H1 (cell line): ENCODE data around the gene MMADHC. TPM values are rescaled to one million over a fixed set of nuclear protein-coding genes. Genes with fewer than 3 reads are reported as not detected.

Experiments used
- CTCF ChIA-PET: fragments of 300-600 bp; sonication (Branson Sonifier 250); formaldehyde crosslinking; loops from one replicate; lab custom pipeline; 2021; ENCODE audit not compliant: partially characterized antibody; lab: Charles Lee
- POLR2A ChIA-PET: fragments of 300-600 bp; sonication (Branson Sonifier 250); formaldehyde crosslinking; loops from one replicate; lab custom pipeline; 2021; ENCODE audit warnings: inconsistent platforms; ENCODE audit not compliant: partially characterized antibody; lab: Charles Lee
- DNase-seq, 2 experiments: peaks; one replicate each; pipeline versions ENCODE4 v3.0.0 to v3.0.0-alpha.2; 2010 to 2022; ENCODE audit warnings: low spot score in 2 of 2, low read depth in 1 of 2, mixed read lengths in 1 of 2
- FAIRE-seq: peaks from 2 replicates; lab custom pipeline; 2011; peaks lifted over from hg19 to GRCh38; lab: Jason Lieb, UNC
- H2AFZ ChIP-seq: 2 replicates; pipeline ENCODE4 v1.8.1; 2012; ENCODE audit warnings: low read length, inconsistent platforms
- H2AK5ac ChIP-seq: 2 replicates; pipeline ENCODE4 v1.6.1; 2013; ENCODE audit warnings: low read depth, low read length
- H2BK120ac ChIP-seq: replicated peaks from 2 replicates; pipeline ENCODE3; 2013; ENCODE audit warnings: low read depth, low read length, inconsistent platforms
- H2BK12ac ChIP-seq: 2 replicates; pipeline ENCODE4 v1.6.1; 2013; ENCODE audit warnings: low read depth, low read length
- H2BK15ac ChIP-seq: 2 replicates; pipeline ENCODE4 v1.6.1; 2013; ENCODE audit warnings: low read length
- H2BK20ac ChIP-seq: 2 replicates; pipeline ENCODE4 v1.6.1; 2013; ENCODE audit warnings: low read length
- H2BK5ac ChIP-seq: 2 replicates; pipeline ENCODE4 v1.6.1; 2013; ENCODE audit warnings: low read depth, low read length
- H3K14ac ChIP-seq: 2 replicates; pipeline ENCODE4 v1.6.1; 2013; ENCODE audit warnings: inconsistent platforms; ENCODE audit not compliant: insufficient read length
- H3K18ac ChIP-seq: 2 replicates; pipeline ENCODE4 v1.6.1; 2013; ENCODE audit warnings: low read length; ENCODE audit errors: extremely low read depth
- H3K23ac ChIP-seq: 2 replicates; pipeline ENCODE4 v1.6.1; 2013; ENCODE audit warnings: inconsistent platforms; ENCODE audit not compliant: insufficient read length
- H3K23me2 ChIP-seq: 2 replicates; pipeline ENCODE4 v1.6.1; 2013; ENCODE audit warnings: low read depth, low read length
- H3K27ac ChIP-seq: 2 replicates; pipeline ENCODE4 v1.6.1; 2011; ENCODE audit warnings: low read depth, low read length, inconsistent platforms
- H3K27me3 ChIP-seq, 4 experiments: replicated peaks in 1 of 4; 1 replicate in 1 of 4; 2 replicates in 3 of 4; pipeline versions ENCODE4 v1.6.1 to v1.8.1; 2011 to 2013; ENCODE audit warnings: low read length in 3 of 4, mild to moderate bottlenecking in 3 of 4, inconsistent platforms in 2 of 4, mixed read lengths in 2 of 4, moderate library complexity in 1 of 4; ENCODE audit not compliant: control insufficient read depth in 3 of 4, insufficient read depth in 3 of 4; ENCODE audit errors: extremely low read depth in 1 of 4
- H3K36me3 ChIP-seq, 4 experiments: 2 replicates each; pipeline versions ENCODE4 v1.6.1 to v1.8.1; 2011 to 2013; ENCODE audit warnings: mild to moderate bottlenecking in 4 of 4, low read length in 3 of 4, moderate library complexity in 2 of 4, control low read depth in 1 of 4, inconsistent platforms in 1 of 4; ENCODE audit not compliant: insufficient read depth in 4 of 4, control insufficient read depth in 2 of 4
- H3K4ac ChIP-seq: replicated peaks from 2 replicates; pipeline ENCODE3; 2013; ENCODE audit warnings: low read length, low read depth, mixed read lengths, inconsistent platforms; ENCODE audit not compliant: insufficient read length
- H3K4me1 ChIP-seq, 4 experiments: replicated peaks in 1 of 4; 1 replicate in 1 of 4; 2 replicates in 3 of 4; pipeline versions ENCODE4 v1.6.1 to v1.8.1; 2011 to 2013; ENCODE audit warnings: low read length in 3 of 4, inconsistent platforms in 2 of 4, mixed read lengths in 1 of 4; ENCODE audit not compliant: insufficient read depth in 4 of 4, control insufficient read depth in 3 of 4
- H3K4me2 ChIP-seq, 2 experiments: 2 replicates each; pipeline versions ENCODE4 v1.6.1 to v1.8.1; 2011 to 2013; ENCODE audit warnings: low read depth in 2 of 2, low read length in 2 of 2, control low read depth in 1 of 2, inconsistent platforms in 1 of 2, mild to moderate bottlenecking in 1 of 2; ENCODE audit not compliant: insufficient read depth in 1 of 2
- H3K4me3 ChIP-seq, 4 experiments: fragments of 200-600, 300-600 bp in 1 of 4; sonication (generic), shearing (Covaris generic), sonication (Bioruptor Twin) in 1 of 4; 2 replicates each; pipeline versions ENCODE4 v1.5.1 to v1.8.1; 2011 to 2016; ENCODE audit warnings: low read length in 4 of 4, low read depth in 3 of 4, control low read depth in 2 of 4, inconsistent platforms in 2 of 4, mild to moderate bottlenecking in 2 of 4, mixed read lengths in 1 of 4, moderate library complexity in 1 of 4; ENCODE audit not compliant: insufficient read depth in 2 of 4; ENCODE audit errors: extremely low read depth in 1 of 4
- H3K56ac ChIP-seq: replicated peaks from 2 replicates; pipeline ENCODE3; 2013; ENCODE audit warnings: low read depth, mild to moderate bottlenecking, mixed read lengths, low read length, inconsistent platforms; ENCODE audit not compliant: insufficient read length
- H3K79me1 ChIP-seq: 2 replicates; pipeline ENCODE4 v1.6.1; 2013; ENCODE audit warnings: low read depth, low read length, control low read depth
- H3K79me2 ChIP-seq, 2 experiments: 2 replicates each; pipeline versions ENCODE4 v1.6.1 to v1.8.1; 2012 to 2013; ENCODE audit warnings: low read length in 2 of 2, mild to moderate bottlenecking in 2 of 2, inconsistent platforms in 1 of 2; ENCODE audit not compliant: insufficient read depth in 2 of 2, control insufficient read depth in 1 of 2
- H3K9ac ChIP-seq, 4 experiments: replicated peaks in 1 of 4; 1 replicate in 1 of 4; 2 replicates in 3 of 4; pipeline versions ENCODE4 v1.6.1 to v1.8.1; 2011 to 2013; ENCODE audit warnings: low read depth in 3 of 4, low read length in 3 of 4, control low read depth in 2 of 4, mild to moderate bottlenecking in 2 of 4, moderate library complexity in 2 of 4, inconsistent platforms in 1 of 4; ENCODE audit errors: extremely low read depth in 1 of 4
- H3K9me3 ChIP-seq, 2 experiments: 2 replicates each; pipeline versions ENCODE4 v1.6.1 to v1.8.1; 2012 to 2013; ENCODE audit warnings: mild to moderate bottlenecking in 2 of 2, moderate library complexity in 2 of 2, control low read depth in 1 of 2, inconsistent platforms in 1 of 2, low read depth in 1 of 2, low read length in 1 of 2, mixed read lengths in 1 of 2; ENCODE audit not compliant: insufficient read depth in 2 of 2
- H4K20me1 ChIP-seq, 2 experiments: replicated peaks in 1 of 2; 2 replicates each; pipeline versions ENCODE3 to v1.8.1; 2011 to 2013; ENCODE audit warnings: inconsistent platforms in 2 of 2, low read length in 2 of 2, mild to moderate bottlenecking in 1 of 2; ENCODE audit not compliant: insufficient read depth in 2 of 2, control insufficient read depth in 1 of 2
- H4K5ac ChIP-seq: 2 replicates; pipeline ENCODE4 v1.6.1; 2013; ENCODE audit warnings: low read length, low read depth, mixed read lengths, inconsistent platforms; ENCODE audit not compliant: insufficient read length
- H4K8ac ChIP-seq: 2 replicates; pipeline ENCODE4 v1.8.0; 2013; ENCODE audit warnings: mild to moderate bottlenecking, moderate library complexity, low read length, inconsistent platforms; ENCODE audit not compliant: insufficient read depth; ENCODE audit errors: extremely low read depth
- H4K91ac ChIP-seq: replicated peaks from 2 replicates; pipeline ENCODE3; 2013; ENCODE audit warnings: low read length, mixed read lengths, inconsistent platforms; ENCODE audit not compliant: insufficient read length
- BCL11A ChIP-seq, 2 experiments: IDR thresholded peaks; one replicate each; pipeline ENCODE4 v1.6.1; 2011; ENCODE audit warnings: low read depth in 2 of 2, low read length in 2 of 2, mild to moderate bottlenecking in 2 of 2
- CHD1 ChIP-seq: IDR thresholded peaks from 2 replicates; pipeline ENCODE4 v1.6.1; 2012; ENCODE audit warnings: low read depth, low read length, improper control_type of control experiment
- MAFK ChIP-seq: IDR thresholded peaks from 2 replicates; pipeline ENCODE4 v1.6.1; 2012; ENCODE audit warnings: low read depth, mild to moderate bottlenecking, improper control_type of control experiment, low read length
- TAF7 ChIP-seq: optimal IDR thresholded peaks from 2 replicates; pipeline ENCODE3; 2011; ENCODE audit warnings: low read depth, mild to moderate bottlenecking, inconsistent platforms, low read length, moderate library complexity, borderline replicate concordance
- WGBS, 2 experiments: shearing (Covaris generic) in 1 of 2; methylation state at CpG; one replicate each; pipeline versions ENCODE4 v1.1.6 to v1.1.7; 2013 to 2015; ENCODE audit warnings: low lambda C conversion rate in 2 of 2, mixed read lengths in 2 of 2, inconsistent platforms in 1 of 2, low coverage in 1 of 2, missing lambda C conversion rate in 1 of 2; ENCODE audit not compliant: insufficient replicate concordance in 2 of 2, insufficient coverage in 1 of 2, insufficient read length in 1 of 2; ENCODE audit errors: extremely low coverage in 1 of 2, missing lambda C conversion rate in 1 of 2; 5-methylcytosine and 5-hydroxymethylcytosine counted together
- polyA plus RNA-seq, 7 experiments: library from polyadenylated mRNA; depleted of rRNA in 3 of 7; stranded (reverse) in 5 of 7; unstranded in 2 of 7; fragments of >200 nt in 5 of 7; fragments of 200-250 nt in 2 of 7; gene quantifications; 1 replicate in 5 of 7; 2 replicates in 1 of 7; 4 replicates in 1 of 7; pipeline versions ENCODE4 v1.2.1 to v1.2.3, GENCODE V29; 2011 to 2013; ENCODE audit warnings: missing spikeins in 2 of 7, mixed read lengths in 2 of 7
- total RNA-seq: library from RNA; stranded (reverse); fragmentation: NEBNext Ultra II Directional; extraction: Animal tissue kit (Norgen Biotek cat#: 25700); gene quantifications from 2 replicates; pipeline ENCODE4 v1.2.1, GENCODE V29; 2021

The MMADHC gene
- total and polyA plus RNA-seq, 2 of the 8 experiments (the other 6 are each of a cell fraction or from before 2014, with no cell fraction given) = 61.1 to 130 TPM

GRCh38 chr2:149527998-149528755, 59.4 kb downstream of the MMADHC start:
- FAIRE-seq (no peak), DNase-seq (no peak)
- Histone ChIP-seq H3K36me3 (no peaks in the 10 kb centered on the region), H3K27ac (no peak overlapping the region), H2BK20ac (no peak overlapping the region), H3K9me3 (0 out of 4 replicates have a peak, but pooled peaks cover 0 to 4% of the 10 kb centered on the region in 2 experiments), H3K14ac (no peak overlapping the region), H3K23me2 (no peaks in the 10 kb centered on the region), H3K9ac (no peak overlapping the region), H2AFZ (peak overlapping the region; percentile 20; the same call in 1 of the 2 replicates), H4K20me1 (no peaks in the 10 kb centered on the region), H2AK5ac (no peak overlapping the region), H4K5ac (no peak overlapping the region), H3K23ac (no peak overlapping the region), H4K8ac (no peak overlapping the region), H3K4ac (no peak overlapping the region), H2BK5ac (no peak overlapping the region), H3K27me3 (no peaks in the 10 kb centered on the region), H3K79me2 (no peaks in the 10 kb centered on the region), H3K4me3 (no peak overlapping the region), H4K91ac (no peak overlapping the region), H2BK15ac (no peak overlapping the region), H2BK120ac (no peak overlapping the region), H3K4me2 (no peak overlapping the region), H3K79me1 (no peaks in the 10 kb centered on the region), H3K56ac (no peak overlapping the region), H3K4me1 (no peaks in the 10 kb centered on the region; a peak in 2 of 7 replicates), H2BK12ac (no peak overlapping the region), H3K18ac (no peak overlapping the region)
- ChIA-PET CTCF (no interaction called here), POLR2A (no interaction called here)
- TF ChIP-seq CHD1 (no peak), MAFK (no peak), BCL11A (IDR thresholded peaks at IDR 0.05; ENCODE audit: low read depth in 2 of 2, low read length in 2 of 2) (no peak), TAF7 (no peak)
- WGBS, 2 experiments = 89% methylated on average over 7 of the region's 7 CpGs; no CpG with 5 or more reads in 1 of the 2 experiments
